ENCODE results near the gene ABLIM1.

- no peak for TF ChIP-seq EZH2phosphoT487 (IDR thresholded peaks at IDR 0.05; ENCODE audit: low read length)
- no peak for TF ChIP-seq CTCF (IDR thresholded peaks at IDR 0.05; ENCODE audit: low read length)
Observed at GRCh38 chr10:114615600-114616007, 42.5 kb downstream of the ABLIM1 start.

All from MM.1S (cell line).